Measurements from ENCODE around the gene CMTM7.

Gene CMTM7

DNA sequence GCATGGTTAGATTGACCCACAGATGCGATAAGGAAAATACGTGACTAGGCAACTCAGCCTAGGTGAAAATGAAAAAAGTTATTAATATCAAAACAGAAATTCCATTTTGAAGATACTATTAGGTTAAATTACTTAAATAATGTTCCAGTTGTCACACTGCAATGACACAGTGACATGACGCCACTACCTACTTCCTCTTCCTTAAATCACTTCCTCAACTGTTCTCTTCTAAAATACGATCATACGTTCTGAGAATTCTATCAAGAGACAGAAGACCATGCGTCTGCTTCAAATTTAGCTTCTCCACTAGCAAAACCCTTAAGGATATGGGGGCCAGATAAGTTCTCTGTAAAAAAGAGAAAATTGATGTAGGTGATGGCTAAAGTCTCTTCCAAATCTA lies 92.8 kb downstream of the CMTM7 start:
- no peak for DNase-seq

DNA sequence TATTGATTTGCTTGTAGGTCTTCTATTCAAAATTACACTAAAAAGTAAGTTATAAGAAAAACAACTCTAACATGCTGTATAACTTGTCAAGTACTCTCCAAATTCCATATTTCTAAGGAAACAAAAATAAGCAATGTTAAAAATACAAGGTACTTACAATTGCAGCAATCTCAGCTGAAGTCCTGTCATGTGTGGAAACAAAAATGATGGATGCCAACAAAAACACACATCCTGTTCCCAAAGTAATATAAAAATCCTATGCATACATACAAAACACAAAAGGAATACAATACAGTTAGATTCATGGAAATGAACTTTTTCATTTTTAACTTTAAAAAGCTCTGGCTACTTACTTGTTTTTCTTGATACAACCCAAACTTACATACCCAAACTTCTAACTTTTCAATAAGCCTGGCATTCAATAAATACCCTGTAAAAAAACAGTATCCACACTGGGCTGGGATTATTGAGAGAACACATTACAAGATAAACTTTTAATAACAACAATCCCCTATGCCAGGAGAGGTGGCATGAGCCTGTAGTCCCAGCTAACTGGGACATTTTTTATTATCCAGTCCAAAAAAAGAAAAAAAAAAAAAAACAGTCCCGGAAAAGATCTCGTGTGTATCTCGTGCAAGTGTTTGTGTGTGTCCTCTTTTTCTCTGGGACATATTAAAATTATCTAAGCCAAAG lies 96.3 kb downstream of the CMTM7 start:
- no peak for DNase-seq

DNA sequence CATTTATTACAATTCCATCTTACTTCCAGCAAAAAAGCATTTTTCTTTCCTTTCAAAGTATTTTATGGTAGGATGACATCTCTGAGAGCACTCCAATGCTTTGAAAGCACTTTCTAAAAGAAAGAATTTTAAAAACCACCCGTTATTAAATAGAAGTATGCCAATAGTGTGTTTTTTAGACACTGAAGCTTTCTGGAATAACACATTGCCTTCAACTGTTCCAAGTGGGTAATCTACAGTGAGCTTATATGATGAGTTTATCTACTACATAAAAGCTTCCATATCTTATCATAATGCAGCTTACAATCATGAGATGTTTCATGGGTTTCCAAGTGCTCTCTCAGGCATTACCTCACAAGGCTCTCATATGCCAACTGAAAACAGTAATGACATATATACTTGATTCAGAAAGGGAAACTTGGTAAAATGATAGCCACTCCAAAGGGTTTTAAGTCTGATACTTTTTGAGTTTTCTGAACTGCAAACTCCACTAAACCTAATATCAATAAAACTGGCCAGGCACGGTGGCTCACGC lies 96.9 kb downstream of the CMTM7 start:
- no peak for DNase-seq

DNA sequence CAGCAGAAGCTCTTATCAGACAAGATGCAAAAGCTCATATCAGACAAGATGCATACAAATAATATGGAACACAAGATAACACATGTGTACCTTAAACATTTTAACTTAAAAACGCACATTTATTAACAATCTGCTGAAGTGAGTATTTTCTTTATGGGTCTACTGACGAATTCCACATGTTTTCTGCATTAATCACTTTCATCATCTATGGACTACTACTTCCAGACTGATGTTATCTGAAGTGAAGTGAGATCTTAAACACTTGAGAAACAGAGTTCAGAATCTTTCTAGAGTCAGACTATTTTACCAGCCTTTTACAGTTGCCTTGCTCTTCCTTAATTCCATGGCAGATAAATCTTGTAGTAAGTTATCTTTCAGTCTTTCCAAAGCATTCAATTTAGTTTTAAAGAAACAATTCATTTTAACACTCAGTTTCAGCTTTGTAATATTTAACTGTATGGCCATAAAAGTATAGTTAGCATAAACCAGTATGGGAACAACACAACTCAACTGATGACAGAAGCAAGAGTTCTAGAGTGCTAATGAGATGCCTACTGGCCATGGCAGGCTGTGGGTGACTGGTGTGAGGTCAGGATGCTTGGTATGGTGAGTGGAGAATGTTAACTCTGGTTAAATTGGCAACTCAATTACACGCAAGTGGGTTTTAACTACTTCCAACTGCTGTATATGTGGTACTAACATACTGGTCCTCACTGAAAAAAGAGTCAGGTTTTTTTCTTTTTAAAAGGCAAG lies 101.2 kb downstream of the CMTM7 start:
- no peak for DNase-seq

DNA sequence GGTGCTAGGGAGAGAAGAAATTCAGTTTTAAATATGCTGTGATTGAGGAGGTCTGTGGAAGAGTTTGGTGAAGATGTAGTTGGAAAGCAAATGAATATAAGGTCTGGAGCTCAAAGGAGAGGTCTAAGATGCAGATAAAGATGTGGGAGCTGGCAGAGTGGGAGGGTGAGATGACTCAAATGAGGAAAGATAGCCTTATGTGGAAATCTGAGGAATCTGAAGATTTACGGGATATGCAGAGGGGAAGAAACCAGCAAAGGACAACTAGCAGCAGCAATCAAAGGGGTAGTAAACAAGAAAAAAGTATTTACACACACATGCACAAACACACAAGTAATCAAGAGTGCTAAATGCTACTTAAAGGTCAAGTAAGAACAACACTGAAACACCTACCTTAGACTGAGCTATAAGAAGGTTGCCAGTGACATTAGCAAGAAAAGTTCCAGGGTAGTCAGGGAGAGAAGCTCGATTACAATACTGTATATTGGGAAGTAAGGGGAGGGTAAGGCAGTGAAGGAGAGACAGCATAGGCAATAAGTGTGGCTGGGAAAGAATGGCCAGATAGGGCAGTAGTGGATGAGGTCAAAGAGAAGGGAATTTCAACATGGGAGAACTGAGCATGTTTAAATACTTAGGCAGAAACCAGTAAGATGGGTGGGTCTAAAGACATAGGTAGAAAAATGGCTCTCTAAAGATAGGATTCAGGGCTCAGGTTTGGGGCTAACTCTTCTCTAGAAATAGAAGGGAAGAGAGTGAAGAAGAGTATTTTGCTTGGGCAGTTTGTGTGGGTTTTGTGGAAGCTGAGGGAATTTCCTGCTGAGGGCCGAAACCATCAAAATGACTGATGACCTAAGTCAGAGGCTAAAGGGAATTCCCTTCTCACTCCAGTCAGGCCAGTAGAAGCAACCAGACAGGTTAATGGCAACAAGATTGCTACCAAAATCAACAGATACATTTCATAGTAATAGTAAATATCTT lies 102.1 kb downstream of the CMTM7 start:
- no peak for DNase-seq

DNA sequence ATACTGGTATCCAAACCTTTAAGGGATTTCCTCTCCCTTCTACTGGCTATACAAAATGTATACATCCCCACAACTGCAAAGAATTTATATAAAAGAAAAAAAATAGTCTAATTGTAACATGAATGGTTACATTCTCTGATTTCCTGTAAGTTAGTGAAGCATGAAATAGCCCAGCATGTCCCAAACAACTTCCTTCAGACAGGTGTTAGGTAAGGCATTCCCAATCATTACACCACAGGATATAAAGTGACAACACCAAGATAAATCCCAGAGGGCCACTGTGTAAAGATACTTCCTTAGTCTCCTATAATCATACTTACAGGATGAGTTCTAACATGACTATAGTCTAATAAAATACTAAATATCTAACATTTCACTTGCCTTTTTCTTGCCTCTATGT lies 103.4 kb downstream of the CMTM7 start:
- DNase-seq, result no peak

DNA sequence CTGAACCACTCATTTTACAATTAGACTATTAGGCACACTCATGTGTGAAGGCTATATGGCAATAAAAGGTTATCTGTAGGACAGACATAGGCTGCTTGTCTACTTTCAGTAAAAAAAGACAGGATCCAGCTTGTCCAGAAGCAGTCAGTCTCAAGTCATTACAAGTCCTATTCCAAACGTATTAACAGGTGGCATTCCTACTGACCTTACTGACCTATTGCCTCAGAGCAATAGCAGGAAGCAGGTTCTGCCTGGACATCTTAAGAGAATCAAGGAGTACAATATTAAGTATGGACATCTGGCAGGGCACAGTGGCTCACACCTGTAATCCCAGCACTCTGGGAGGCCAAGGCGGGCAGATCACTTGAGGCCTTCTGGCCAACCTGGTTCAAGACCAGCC lies 104.0 kb downstream of the CMTM7 start:
- DNase-seq, result no peak

DNA sequence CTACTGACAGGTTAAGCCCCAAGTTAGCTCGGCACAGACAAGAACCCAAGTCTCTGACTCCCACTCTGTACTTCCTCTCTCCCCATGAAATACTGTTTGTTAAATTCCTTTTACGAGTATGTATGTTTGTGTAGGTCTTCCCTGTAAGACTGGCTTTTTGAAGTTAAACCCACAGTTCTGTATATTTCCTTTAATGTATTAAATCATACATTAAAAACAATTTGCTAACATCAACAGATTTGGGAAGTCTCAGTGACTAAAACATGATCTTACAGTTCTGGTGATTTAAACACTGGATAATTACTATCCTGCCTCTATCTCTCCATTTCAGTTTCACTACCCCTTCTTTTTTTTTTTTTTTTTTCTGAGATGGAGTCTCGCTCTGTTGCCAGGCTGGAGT lies 106.6 kb downstream of the CMTM7 start:
- no peak for DNase-seq

DNA sequence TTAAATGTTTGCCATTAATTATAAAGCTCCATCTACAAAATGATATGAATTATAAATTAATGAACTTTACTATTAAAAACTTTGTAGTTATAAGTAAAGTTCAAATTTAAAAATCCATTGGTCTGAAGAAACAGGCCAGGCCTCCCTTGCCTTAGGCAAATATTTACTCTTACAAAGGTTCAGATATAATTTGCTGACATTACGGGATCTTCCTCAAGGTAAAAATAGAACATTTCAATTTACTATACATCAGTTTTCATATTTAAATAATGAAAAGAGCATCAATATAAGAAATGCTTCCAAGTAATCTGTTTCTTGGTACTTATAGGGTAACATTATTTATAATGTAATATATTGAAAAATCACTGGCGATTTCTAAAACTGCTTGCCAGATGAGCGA lies 107.3 kb downstream of the CMTM7 start:
- DNase-seq, result no peak

DNA sequence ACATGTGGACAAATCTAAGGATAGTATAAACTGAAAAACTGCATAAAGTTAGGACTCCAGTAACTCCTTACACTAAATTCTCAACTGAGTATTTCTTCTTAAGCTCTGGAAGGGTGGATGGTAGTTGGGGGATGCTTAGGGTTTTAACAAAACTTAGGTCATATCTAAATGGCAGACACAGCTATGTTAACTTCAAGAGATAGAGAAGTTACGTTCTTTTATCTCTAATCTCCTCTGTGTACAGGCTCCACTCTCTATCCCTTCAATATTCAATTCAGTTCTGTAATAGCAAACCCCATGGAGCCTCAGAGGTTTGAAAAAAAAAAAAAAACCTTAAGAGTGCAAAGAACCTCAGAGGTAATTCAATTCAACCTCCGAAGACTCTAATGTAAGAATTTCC lies 107.9 kb downstream of the CMTM7 start:
- DNase-seq, result no peak

DNA sequence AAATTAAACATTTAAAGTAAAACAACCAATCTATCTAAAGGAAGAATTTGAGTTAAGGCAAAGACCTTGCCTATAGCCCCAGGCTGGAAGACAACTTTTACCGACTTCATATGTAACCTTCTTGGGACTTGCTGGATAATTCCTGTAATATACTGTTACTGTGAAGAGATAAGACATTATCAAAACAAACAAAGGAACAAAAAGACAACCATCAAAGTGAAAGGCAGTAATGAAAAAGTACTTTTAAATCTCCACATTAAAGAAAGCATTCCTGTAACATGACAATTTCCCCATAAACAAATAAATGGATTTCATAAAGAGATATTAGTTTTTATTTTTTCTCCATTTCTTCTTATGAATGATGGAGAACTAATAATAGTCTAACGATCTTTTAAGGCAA lies 108.6 kb downstream of the CMTM7 start:
- no peak for DNase-seq

DNA sequence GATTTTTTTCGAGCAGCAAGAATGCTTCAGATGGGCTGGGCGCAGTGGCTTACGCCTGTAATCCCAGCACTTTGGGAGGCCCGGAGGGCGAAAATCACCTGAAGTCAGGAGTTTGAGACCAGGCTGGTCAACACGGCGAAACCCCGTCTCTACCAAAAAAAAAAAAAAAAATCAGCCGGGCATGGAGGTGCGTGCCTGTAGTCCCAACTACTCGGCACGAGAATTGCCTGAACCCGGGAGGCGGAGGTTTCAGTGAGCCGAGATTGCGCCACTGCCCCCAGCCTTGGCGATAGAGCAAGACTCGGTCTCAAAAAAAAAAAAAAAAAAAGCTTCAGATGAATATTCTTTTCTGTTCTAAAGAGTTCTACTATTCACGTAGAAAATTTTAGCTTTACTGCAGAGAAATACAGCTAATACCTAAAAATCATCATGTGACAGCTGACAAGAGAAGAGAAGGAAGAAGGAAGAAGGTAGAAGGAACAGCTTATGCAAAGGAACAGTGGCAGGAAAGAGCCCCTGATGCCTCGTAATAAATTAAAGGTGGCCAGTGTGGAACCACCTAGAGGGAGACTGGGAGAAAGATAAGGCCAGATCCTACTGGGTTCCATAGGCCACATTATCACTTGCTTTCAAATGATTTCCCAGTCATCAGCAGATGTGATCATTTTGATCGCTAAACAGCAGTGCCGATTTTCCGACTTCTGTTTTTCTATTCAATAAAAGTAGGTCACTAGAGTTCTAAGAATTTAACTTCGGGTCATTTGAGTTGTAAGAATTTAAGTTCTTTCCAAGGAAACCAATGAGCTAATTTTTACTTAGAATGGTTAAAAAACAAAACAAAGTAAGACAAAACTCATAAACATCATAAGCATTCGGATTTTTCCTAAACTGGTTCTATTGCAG lies 109.5 kb downstream of the CMTM7 start:
- no peak for DNase-seq

DNA sequence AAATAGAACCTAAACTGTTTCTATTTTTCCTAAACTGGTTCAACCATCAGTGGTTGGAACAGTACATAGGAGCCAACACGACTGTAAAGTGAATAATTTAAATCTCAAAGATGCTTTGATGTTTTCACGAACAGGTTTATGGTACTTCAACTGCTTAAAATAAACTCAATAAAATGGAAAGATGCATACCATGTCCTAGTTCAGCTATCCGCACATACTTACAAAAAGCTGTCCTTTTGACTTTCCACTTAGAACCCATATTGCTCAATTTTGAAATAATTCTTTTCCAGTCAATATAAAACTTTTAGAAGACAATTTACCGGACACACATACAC lies 110.1 kb downstream of the CMTM7 start:
- DNase-seq, result no peak

DNA sequence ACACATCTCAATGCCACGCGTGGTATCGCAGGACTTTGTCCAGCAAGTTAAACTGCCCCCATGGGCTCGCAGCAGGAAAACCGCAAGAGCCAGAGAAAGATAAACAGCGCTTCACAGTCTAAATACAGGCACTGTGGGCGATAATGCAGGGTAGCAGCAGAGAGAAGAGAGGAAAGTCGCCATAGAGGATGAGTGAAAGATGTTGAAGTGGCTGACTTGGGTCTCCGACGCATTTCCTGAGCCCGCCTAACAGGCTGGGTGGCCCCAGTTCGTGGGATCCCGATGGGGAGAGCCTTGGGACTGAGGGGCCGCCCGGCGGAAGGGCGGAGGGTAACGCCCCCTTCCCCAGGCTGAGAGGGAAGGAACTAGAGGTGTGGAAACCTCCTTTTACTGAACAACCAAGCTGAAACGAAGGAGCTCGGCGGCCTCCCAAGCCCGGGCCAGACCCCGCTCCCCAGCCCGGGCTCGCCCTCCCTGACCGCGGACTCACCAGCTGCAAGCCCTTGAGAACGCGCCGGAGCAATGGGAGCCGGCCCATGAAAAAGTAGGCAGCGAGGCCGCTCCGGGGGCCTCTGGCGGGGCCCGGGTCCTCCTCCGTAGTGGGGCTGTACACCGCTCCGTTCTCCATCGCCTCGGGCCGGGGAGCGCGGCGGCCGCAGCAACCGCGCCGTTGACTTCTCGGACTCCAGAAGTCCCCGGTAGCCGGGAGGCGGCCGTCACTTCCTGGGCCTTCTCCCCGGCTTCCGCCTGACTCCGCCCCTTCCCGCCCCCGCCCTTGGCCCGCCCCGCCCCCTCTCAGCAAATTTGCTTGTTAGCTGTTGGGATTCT lies 110.7 kb downstream of the CMTM7 start, which contains the start of gene CMTM6:
CMTM6 (minus strand) TSS at position 735 of the 828 bp plus-strand sequence; CDS start at position 628, 107 bp downstream.
- peak in 55 of 56 donors; percentile 9 to 90 (median 77) for DNase-seq

DNA sequence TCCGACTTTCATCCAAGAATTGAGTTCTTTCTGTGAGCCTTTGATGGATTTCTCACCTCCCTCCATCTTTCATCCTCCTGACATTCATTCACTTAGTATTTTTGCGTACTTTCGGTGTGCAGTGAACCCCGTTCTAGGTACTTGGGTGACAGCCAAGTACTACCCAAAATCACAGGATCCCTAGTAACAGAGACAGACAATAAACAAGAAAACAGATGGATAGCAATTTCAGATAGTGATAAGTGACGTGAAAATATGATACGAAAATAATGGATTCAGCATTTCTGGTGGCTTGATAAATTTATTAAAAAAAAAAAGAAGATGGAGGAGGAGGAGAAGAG lies 111.3 kb downstream of the CMTM7 start:
- no peak for DNase-seq

All from nucleus accumbens (tissue), 56 donors.